ENCODE measurements around the gene PTPN12. TPM values are rescaled to one million over a fixed set of nuclear protein-coding genes. Genes with fewer than 3 reads are reported as not detected.

PTPN12 gene
- polyA plus RNA-seq, 1 donor from 2014 or later = 49.5 TPM

GRCh38 chr7:77501192-77501515 is 35.9 kb upstream of the PTPN12 start:
- no peak for TF ChIP-seq TAF1 (IDR thresholded peaks at IDR 0.05; ENCODE audit: low read depth)
- no peak for TF ChIP-seq MXI1 (conservative IDR thresholded peaks at IDR 0.05; ENCODE audit: poor library complexity, severe bottlenecking)
- no peak for TF ChIP-seq RAD21 (conservative IDR thresholded peaks at IDR 0.05)
- no peak for TF ChIP-seq CTCF (IDR thresholded peaks at IDR 0.05; ENCODE audit: poor library complexity, severe bottlenecking)
- TF ChIP-seq SMC3 (conservative IDR thresholded peaks at IDR 0.05; ENCODE audit: poor library complexity) = no peak
- no peak for TF ChIP-seq EP300 (conservative IDR thresholded peaks at IDR 0.05; ENCODE audit: poor library complexity, severe bottlenecking)
- no peak for TF ChIP-seq REST (IDR thresholded peaks at IDR 0.05; ENCODE audit: borderline replicate concordance)
- H3K9ac ChIP-seq (ENCODE audit: low read length) = no peak overlapping the region
- H3K4me3 ChIP-seq (ENCODE audit: low read length) = no peak overlapping the region
- no peaks in the 10 kb centered on the region for H3K27me3 ChIP-seq (ENCODE audit: insufficient read depth, low read depth, low read length)
- no peaks in the 10 kb centered on the region for H3K36me3 ChIP-seq (ENCODE audit: insufficient read depth, low read length)
- no peaks in the 10 kb centered on the region for H3K9me2 ChIP-seq (ENCODE audit: insufficient read depth, low read length)
- H2AFZ ChIP-seq (ENCODE audit: low read depth, low read length) = no peak overlapping the region
- no peaks in the 10 kb centered on the region for H3K79me2 ChIP-seq (replicated peaks; ENCODE audit: insufficient read depth, low read length)
- H3K4me2 ChIP-seq (ENCODE audit: low read length) = no peak overlapping the region
- no peaks in the 10 kb centered on the region for H3K9me3 ChIP-seq (ENCODE audit: low read length)
- H3K27ac ChIP-seq (ENCODE audit: low read length) = no peak overlapping the region
- no peaks in the 10 kb centered on the region for H4K20me1 ChIP-seq (ENCODE audit: insufficient read depth)
- no peaks in the 10 kb centered on the region for H3F3A ChIP-seq (ENCODE audit: insufficient read depth, low read length, poor library complexity, severe bottlenecking)

GRCh38 chr7:77504951-77505350 is 32.1 kb upstream of the PTPN12 start:
- H3K9me2 ChIP-seq (ENCODE audit: insufficient read depth, low read length) = no peaks in the 10 kb centered on the region
- no peaks in the 10 kb centered on the region for H4K20me1 ChIP-seq (ENCODE audit: insufficient read depth)
- H3K9ac ChIP-seq (ENCODE audit: low read length) = no peak overlapping the region
- no peak overlapping the region for H3K4me3 ChIP-seq (ENCODE audit: low read length)
- no peaks in the 10 kb centered on the region for H3K9me3 ChIP-seq (ENCODE audit: low read length)
- no peak overlapping the region for H3K4me2 ChIP-seq (ENCODE audit: low read length)
- H3K79me2 ChIP-seq (replicated peaks; ENCODE audit: insufficient read depth, low read length) = no peaks in the 10 kb centered on the region
- H3K27me3 ChIP-seq (ENCODE audit: insufficient read depth, low read depth, low read length) = no peaks in the 10 kb centered on the region
- H3K36me3 ChIP-seq (ENCODE audit: insufficient read depth, low read length) = no peaks in the 10 kb centered on the region
- TF ChIP-seq CTCF (IDR thresholded peaks at IDR 0.05; ENCODE audit: poor library complexity, severe bottlenecking) (no peak), MXI1 (conservative IDR thresholded peaks at IDR 0.05; ENCODE audit: poor library complexity, severe bottlenecking) (no peak), TAF1 (IDR thresholded peaks at IDR 0.05; ENCODE audit: low read depth) (no peak), POLR2AphosphoS5 (IDR thresholded peaks at IDR 0.05) (no peak), RAD21 (conservative IDR thresholded peaks at IDR 0.05) (no peak), EP300 (conservative IDR thresholded peaks at IDR 0.05; ENCODE audit: poor library complexity, severe bottlenecking) (no peak), EZH2 (IDR thresholded peaks at IDR 0.05; ENCODE audit: borderline replicate concordance, insufficient read depth, low read length, poor library complexity, severe bottlenecking) (no peak), SMC3 (conservative IDR thresholded peaks at IDR 0.05; ENCODE audit: poor library complexity) (no peak), REST (IDR thresholded peaks at IDR 0.05; ENCODE audit: borderline replicate concordance) (no peak)
- H2AFZ ChIP-seq (ENCODE audit: low read depth, low read length) = no peak overlapping the region
- no peak overlapping the region for H3K27ac ChIP-seq (ENCODE audit: low read length)
- H3F3A ChIP-seq (ENCODE audit: insufficient read depth, low read length, poor library complexity, severe bottlenecking) = no peaks in the 10 kb centered on the region

Measured in neural cell (in vitro differentiated cells).